ENCODE results near the gene MCC. TPM values are rescaled to one million over a fixed set of nuclear protein-coding genes. Genes with fewer than 3 reads are reported as not detected.

Gene MCC
- total RNA-seq, 4 donors from 2014 or later: 17.1 to 90.7 (median 40.1) TPM

- Histone ChIP-seq H3K9me3 (no peaks in the 10 kb centered on the region), H3K27me3 (no peaks in the 10 kb centered on the region), H3K27ac (no peak overlapping the region), H3K4me1 (no peaks in the 10 kb centered on the region), H3K36me3 (no peaks in the 10 kb centered on the region), H3K4me3 (no peak overlapping the region)
- intact Hi-C loops (cut with DNase I; ENCODE audit: low total_unique reads): no loop called here
- no peak for TF ChIP-seq CTCF (IDR thresholded peaks at IDR 0.05)
- TF ChIP-seq POLR2A (IDR thresholded peaks at IDR 0.05): no peak
- no peak for DNase-seq
Measured at GRCh38 chr5:113493446-113493845, 5.2 kb upstream of the MCC start.

DNA sequence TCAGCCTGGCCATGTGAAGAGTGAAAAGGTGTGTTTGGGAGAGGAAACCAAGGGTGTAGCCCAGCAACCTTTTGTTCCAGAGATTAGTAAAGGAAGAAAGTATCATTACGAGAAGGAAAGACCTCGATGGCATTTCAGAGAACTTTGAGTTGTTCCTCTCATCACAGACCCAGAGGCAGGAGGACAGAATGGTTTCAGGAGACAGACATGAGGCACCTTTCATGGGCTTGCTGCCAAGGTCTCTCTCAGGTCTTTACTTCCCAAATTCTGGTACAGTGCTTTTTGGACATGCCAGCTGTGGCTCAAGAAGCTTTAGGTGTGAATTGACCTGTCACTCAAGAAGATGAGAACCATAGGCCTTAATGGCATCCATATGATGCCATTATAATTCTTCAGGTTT is 2.8 kb upstream of the MCC start:
- no peak for TF ChIP-seq CTCF (IDR thresholded peaks at IDR 0.05)
- no peak for TF ChIP-seq POLR2A (IDR thresholded peaks at IDR 0.05)
- Histone ChIP-seq H3K4me1 (peaks cover 0 to 6% of the 10 kb centered on the region in 2 donors), H3K36me3 (no peaks in the 10 kb centered on the region), H3K27ac (no peak overlapping the region), H3K9me3 (no peaks in the 10 kb centered on the region), H3K27me3 (no peaks in the 10 kb centered on the region), H3K4me3 (no peak overlapping the region)
- intact Hi-C loops (cut with DNase I; ENCODE audit: low total_unique reads): no loop called here
- no peak for DNase-seq

DNA sequence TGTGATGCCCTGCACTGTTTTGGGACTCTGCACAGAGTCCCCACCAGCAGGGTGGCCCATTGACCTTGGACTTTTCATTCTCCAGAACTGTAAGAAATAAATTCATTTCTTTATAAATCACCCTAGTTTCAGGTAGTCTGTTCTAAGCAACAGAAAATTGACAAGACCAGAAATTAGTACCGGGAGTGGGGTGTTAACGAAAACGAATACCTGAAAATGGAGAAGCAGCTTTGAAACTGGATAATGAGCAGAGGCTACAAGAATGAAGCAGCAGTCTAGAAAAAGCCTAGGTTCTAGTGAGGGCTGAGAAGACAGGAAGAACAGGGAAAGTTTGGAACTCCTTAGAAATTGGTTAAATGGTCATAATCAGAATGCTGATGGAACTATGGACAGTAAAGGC is 2.1 kb upstream of the MCC start:
- Histone ChIP-seq H3K27ac (no peak overlapping the region), H3K36me3 (no peaks in the 10 kb centered on the region), H3K27me3 (no peaks in the 10 kb centered on the region), H3K9me3 (no peaks in the 10 kb centered on the region), H3K4me1 (peaks cover 0 to 6% of the 10 kb centered on the region in 2 donors), H3K4me3 (no peak overlapping the region)
- TF ChIP-seq CTCF (IDR thresholded peaks at IDR 0.05) (no peak), POLR2A (IDR thresholded peaks at IDR 0.05) (no peak)
- DNase-seq: no peak
- intact Hi-C loops (cut with DNase I; ENCODE audit: low total_unique reads): no loop called here

GRCh38 chr5:113489299-113489698 is 1.0 kb upstream of the MCC start:
- Histone ChIP-seq H3K27ac (no peak overlapping the region), H3K9me3 (no peaks in the 10 kb centered on the region), H3K36me3 (no peaks in the 10 kb centered on the region), H3K27me3 (no peaks in the 10 kb centered on the region), H3K4me1 (peaks cover 0 to 6% of the 10 kb centered on the region in 2 donors), H3K4me3 (peak overlapping the region in 1 of 2 donors; percentile 54)
- intact Hi-C loops (cut with DNase I; ENCODE audit: low total_unique reads): no loop called here
- no peak for TF ChIP-seq CTCF (IDR thresholded peaks at IDR 0.05)
- TF ChIP-seq POLR2A (IDR thresholded peaks at IDR 0.05): no peak
- DNase-seq: no peak

DNA sequence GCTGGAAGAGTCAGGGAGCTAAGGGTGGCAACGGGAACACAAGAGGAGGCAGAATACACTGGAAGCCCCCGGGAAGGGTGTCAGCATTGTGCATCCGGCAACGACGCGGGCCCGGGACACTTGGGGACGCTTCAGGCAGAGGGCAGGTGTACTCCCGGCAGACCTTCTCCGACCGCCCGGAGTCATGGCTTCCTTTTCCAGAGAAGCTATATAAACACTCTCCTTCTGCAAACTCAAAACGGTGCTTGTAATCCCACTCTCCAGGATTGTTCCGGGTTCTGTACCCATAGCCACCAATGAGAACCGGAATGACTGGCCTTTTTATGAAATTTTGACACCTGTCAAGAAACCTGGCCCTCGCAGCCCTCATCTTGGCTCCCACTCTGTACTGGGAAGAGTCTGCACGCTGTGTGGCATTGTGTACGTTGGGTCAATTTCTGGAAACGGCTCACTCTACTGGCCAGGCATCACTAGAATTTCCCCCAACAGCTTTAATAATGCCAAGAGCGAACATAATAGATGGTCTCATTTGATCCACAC is 462 bp upstream of the MCC start:
- peak overlapping the region; percentile 53 to 54 for H3K4me3 ChIP-seq
- intact Hi-C loops (cut with DNase I; ENCODE audit: low total_unique reads): no loop called here
- no peaks in the 10 kb centered on the region for H3K9me3 ChIP-seq
- peak overlapping the region in 1 of 2 donors; percentile 18 for H3K27ac ChIP-seq
- no peaks in the 10 kb centered on the region for H3K27me3 ChIP-seq
- peaks cover 0 to 6% of the 10 kb centered on the region in 2 donors for H3K4me1 ChIP-seq
- no peak for DNase-seq
- TF ChIP-seq POLR2A (IDR thresholded peaks at IDR 0.05) (no peak), CTCF (IDR thresholded peaks at IDR 0.05) (no peak)
- H3K36me3 ChIP-seq: no peaks in the 10 kb centered on the region

Measured in uterus (tissue), 4 donors.